Fibroblast of pulmonary artery (primary cell): ENCODE data around the gene CITED1.

Experiments used
- DNase-seq: peaks from one replicate; pipeline ENCODE4 v3.0.0-alpha.2; 2010; ENCODE audit warnings: low read depth
- H3K4me3 ChIP-seq: replicated peaks from 2 replicates; pipeline ENCODE4 v1.5.1; 2011; ENCODE audit warnings: low read depth, mild to moderate bottlenecking, control low read depth, low read length, moderate library complexity
- CTCF ChIP-seq: IDR thresholded peaks from 2 replicates; pipeline ENCODE4 v1.5.1; 2011; ENCODE audit warnings: mild to moderate bottlenecking, control low read depth, low read length, inconsistent platforms; ENCODE audit errors: missing control alignments

Gene CITED1

GRCh38 chrX:72305286-72306084 is at the start of gene CITED1:
CITED1 (minus strand) TSS chrX:72305914; CDS start chrX:72302869, 3,045 bp downstream.
- H3K4me3 ChIP-seq: peak within 1 kb of the TSS; percentile 53
- no peak for TF ChIP-seq CTCF
- no peak for DNase-seq

DNA sequence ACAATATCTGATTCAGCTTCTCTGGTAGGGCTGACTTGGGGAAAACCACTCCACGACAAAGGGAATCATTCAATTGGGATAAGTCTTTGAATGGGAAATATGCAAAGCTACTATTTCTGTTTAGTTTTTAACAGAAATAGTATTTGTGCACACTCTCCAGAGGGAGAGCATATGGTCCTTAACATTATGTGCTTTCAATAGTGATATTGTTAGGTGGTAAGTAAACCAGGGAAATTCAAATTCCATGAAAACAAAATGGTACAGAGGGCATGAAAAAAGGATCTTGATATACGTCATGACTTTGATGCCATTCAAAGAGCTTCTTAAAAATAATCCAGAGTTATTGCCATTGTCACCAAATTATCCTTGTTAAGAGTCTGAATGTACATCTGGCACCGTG is 47.1 kb upstream of the CITED1 start:
- no peak overlapping the region for H3K4me3 ChIP-seq
- no peak for TF ChIP-seq CTCF
- DNase-seq: no peak

- DNase-seq: no peak
- H3K4me3 ChIP-seq: no peak overlapping the region
- no peak for TF ChIP-seq CTCF
Observed at GRCh38 chrX:72351606-72352334, 46.1 kb upstream of the CITED1 start.

GRCh38 chrX:72349190-72349589 is 43.5 kb upstream of the CITED1 start:
- no peak for TF ChIP-seq CTCF
- DNase-seq: no peak
- H3K4me3 ChIP-seq: no peak overlapping the region

DNA sequence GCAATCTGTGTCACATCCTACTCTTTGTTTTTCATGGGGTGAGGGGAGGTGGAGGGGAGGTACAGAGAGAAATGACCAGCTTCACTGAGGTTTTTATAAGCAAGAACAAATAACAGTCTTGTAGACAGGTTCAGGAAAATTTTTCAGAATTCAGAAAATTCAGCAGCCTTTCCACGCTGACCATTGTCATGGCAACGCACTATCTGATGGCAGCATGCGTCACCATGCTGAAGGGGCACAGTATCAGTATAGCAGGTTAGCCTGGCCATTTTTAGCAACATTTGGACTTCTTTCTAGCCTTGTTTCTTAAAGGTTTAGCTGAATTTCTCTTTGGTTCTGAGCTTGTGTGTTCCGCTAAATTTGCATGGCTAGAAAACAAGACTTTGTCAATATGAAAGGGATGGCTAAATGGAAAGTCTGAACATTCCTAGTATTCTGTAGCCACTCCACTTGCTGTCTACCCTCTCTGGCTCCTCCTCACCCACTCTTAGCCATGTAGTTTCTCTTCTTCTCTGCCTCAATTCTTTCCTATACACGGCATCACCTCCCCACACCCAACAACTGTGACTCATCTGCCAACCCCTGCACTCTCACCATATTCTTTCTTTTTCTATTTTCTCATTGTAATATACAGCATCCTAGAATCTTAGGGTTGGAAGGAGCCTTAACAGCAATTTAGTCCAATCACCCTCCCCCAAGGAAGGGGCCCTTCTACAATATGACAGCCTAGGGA is 42.7 kb upstream of the CITED1 start:
- no peak for TF ChIP-seq CTCF
- H3K4me3 ChIP-seq: no peak overlapping the region
- DNase-seq: no peak

DNA sequence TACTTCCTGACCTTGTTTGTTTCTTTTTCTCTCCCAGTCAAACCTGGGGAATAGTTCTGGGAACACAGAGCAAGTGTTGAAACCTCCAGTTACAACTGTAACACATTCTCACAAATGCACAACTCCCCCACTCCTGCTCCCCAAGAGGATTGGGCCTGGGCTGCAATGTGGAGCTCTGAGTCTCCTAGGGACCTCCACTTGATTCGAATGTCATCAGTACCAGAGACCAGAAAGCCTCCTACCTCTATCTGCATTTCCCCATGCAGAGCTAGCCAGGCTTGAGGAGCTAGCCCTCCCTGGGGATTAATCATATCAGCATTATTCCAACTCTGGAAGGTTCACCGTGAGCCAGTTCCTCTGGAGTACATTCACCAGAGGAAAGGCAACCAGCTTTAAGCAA is 41.7 kb upstream of the CITED1 start:
- no peak overlapping the region for H3K4me3 ChIP-seq
- no peak for TF ChIP-seq CTCF
- peak; percentile 49 for DNase-seq
